NCI-H1694 (cell line): Measurements from ENCODE around the gene CDR2L.

Source experiments
- DNase-seq: peaks from one replicate; lab custom pipeline; 2025; lab: John Stamatoyannopoulos, UW

The CDR2L gene

DNA sequence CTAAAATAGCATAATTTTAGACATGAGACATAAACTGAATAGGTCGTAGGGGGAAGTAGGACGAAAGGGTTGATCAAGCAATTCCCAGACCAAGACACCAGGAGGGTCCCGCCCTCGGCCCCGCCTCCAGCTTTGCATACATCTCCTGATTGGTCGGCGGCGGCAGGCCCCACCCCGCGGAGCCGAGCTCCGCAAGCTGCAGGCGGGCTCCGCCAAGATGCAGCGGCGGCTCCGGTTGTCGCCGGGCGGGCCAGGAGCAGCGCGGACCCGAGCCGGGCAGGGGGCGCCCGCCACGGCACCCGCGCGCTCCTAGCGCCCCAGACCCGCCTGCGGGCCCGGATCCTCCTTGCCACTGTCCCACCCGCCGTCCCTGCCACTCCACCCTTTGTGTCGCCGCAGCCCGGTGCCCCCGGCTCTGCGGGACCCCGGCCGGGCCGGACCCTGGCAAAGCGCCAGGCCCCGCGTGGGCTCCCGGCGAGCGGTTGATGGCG is at the start of gene CDR2L:
CDR2L (plus strand) TSS at position 215 of the 491 bp plus-strand sequence. CDS start 412 bp downstream, outside the sequence.
- peak; percentile 89 for DNase-seq

DNA sequence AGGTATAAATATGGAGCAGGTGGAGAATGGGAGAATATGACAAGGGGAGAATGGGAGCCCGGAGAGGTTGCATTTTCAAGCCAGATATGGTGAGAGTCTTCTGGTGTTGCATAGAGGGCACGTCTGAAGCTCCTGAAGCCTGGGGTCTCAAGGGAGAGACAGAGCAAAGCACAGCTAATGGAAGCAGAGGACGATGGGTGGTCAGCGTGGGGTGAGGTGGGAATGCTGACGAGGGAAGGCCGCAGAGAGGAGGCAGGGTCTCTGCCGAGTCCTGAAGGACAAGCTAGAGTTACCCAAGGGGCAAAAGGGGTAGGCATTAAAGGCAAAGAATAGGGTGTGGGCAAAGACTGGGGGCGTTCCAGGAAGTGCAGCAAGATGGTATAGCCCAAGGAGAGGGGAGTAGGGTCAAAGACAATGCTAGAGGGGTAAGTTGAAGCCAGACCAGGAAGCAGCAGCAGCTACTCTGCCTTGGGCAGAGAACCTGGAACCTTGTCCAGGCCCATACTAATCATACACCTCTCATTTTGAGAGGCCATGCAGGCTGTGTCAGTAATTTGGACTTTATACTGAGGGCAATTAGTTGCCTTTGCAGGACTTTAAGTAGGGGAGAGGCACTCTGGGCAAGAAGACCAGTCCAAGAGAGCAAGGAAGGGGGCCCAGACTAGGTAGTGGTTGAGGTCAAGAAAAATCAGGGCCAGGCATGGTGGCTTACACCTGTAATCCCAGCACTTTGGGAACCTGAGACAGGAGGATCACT is 49.1 kb upstream of the CDR2L start:
- DNase-seq, result no peak

DNA sequence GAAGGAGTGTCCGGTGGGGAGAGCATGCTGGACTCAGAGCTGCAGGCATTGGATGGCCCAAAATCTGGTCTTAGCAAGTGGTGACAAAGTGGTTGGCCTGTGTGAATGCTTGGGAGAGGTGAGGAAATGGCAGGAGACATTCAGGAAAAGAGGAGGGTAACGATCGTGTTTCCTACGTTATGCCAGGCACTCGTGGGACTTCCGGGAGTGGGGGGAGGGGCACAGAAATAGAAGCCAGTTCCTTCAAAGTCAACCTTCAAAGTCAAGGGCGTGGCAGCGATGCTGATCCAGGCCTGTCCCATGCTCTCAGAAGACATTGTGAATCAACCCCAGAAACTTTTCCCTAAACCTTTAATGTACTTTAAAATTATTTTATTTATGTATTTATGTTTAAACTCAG is 47.9 kb upstream of the CDR2L start:
- no peak for DNase-seq

DNA sequence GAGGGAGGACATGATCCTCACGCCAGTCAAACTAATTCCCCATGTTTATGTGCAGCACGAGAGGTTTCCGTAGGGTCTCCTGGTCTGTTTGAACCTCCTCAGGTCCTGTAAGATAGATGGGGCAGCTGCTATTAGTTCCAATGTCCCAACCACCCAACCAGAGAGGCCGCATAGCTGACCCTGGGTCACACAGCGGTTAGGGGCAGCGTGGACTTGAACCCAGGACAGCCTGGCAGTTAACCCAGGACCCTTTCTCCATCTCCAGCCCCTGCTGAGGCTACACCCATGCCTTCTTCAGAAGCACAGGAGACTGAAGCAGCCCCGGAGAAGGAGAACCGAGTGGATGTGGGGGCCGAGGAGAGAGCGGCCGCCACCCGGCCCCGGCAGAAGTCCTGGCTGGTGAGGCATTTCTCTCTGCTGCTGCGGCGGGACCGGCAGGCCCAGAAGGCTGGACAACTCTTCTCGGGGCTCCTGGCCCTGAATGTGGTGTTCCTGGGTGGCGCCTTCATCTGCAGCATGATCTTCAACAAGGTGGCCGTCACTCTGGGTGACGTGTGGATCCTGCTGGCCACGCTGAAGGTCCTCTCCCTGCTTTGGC is 46.2 kb upstream of the CDR2L start:
- no peak for DNase-seq

DNA sequence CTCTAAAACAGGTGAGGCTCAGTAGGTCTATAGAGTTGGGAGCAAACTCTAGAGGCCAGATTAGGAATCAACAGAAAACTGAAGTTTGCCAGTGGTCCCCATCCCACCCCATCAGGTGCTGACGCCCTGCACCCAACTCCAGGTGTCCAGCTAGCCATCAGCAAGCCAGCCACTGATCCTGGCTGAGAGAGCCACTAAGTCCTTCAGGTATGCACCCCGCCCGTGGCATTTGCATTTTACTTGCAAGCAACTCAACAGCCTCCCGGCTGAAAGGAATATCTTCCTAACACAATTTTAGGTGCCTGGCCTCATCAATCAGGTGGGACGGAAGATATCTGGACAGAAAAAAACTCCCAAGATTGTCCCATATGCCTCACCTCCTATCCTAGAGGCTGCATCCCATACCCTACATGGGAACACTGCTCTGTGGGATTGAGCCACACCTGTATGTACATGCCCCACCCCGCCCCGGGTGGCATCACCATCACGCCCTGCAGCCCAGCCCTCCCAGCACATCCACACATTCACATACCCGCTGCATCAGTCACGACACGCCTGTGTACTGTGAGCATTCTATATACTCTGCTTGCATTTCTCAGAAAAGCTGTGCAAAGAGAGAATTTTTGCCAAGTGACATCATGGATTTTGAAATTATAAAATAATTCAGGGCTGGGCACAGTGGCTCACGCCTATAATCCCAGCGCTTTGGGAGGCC is 43.5 kb upstream of the CDR2L start:
- DNase-seq, result no peak

DNA sequence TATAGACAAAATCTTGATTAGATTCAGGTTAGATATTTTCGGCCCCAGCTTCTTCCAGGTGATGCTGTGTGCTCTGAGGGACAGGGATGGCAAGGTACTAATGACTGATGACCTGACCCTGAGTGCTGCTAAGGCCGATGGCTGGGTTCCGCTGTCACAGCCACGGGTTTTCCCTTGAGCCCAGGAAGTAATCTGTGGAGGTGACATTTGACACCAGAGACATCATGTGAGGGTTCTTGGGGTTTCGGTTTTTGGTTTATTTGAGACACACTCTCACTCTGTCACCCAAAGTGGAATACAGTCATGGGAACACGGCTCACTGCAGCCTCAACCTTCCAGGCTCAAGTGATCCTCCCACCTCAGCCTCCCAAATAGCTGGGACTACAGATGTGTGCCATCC is 41.9 kb upstream of the CDR2L start:
- no peak for DNase-seq

DNA sequence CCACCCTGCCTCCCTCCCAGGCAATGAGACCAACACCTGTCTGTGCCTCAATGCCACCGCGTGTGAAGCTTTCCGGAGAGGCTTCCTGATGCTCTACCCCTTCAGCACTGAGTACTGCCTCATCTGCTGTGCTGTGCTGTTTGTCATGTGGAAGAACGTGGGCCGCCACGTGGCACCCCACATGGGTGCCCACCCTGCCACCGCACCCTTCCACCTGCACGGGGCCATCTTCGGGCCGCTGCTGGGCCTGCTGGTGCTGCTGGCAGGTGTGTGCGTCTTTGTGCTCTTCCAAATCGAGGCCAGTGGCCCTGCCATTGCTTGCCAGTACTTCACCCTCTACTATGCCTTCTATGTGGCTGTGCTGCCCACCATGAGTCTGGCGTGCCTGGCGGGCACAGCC is 40.8 kb upstream of the CDR2L start:
- DNase-seq, result no peak

DNA sequence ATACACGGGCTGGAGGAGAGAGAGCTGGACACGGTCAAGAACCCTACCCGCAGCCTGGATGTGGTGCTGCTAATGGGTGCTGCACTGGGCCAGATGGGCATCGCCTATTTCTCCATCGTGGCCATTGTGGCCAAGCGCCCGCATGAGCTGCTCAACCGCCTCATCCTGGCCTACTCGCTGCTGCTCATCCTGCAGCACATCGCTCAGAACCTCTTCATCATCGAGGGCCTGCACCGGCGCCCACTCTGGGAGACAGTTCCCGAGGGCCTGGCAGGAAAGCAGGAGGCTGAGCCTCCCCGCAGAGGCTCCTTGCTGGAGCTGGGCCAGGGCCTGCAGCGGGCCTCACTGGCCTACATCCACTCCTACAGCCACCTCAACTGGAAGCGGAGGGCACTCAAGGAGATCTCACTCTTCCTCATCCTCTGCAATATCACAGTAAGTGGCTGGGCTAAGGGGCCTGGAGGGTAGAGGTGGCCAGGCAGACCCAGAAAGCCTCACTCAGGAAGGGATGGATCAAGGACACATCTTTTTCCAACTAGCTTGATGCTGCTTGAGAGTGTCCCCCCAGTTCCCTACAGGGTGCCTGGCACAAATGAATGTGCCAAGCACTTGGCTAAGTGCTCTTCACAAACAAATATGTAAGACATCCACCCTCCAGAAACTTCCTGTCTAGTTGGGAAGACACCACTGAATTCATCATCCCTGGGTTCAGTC is 40.2 kb upstream of the CDR2L start:
- no peak for DNase-seq

DNA sequence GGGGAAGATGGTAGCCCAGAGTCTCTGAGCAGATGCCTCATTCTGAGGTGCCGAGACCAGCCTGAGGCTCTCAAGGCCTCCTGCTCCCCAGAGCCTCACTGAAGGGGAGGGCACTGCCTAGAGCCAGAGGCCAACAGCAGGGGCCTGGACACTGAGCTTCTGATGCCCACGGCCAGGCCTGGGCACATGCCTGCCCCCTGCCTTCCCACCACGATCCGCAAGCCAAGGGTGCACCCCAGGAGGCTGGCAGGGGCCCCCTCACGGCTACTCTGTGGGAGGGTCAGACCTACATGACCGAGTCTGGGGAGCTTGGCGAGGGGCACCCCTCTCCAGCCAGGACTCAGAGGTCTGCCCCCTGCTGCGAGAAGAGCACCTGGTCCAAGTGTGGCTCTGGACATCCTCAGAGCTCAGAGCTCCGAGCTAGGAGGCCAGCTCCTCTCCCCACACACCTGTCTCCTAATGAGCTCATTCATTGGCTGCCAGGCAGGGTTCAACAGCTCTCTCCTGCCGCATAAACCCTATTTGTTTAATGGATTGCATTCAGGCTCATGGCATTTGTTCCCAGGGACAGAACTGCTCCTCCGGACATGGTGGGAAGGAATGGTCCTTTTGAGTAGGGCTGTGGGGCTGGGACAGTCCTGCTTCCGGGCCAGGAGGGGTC is 37.8 kb upstream of the CDR2L start:
- DNase-seq, result no peak

DNA sequence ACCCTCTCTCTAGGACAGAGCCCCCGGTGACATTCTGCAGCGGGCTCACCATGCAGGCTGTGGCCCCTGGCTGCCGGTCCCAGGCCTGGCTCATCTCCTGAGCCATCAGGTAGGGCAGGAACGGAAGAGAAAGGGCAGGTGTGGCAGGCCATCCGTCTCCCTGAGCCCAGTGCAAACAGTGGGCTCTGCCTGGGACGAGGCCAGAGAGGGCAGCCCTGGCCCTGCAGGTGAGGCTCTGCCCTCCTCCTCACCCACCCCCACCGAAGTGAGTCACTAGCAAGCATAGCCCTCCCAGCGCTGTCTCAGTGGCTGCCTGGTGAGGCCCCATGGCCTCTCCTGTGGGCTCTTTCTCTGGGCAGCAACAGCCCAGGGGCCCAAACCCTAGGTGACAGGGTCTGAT is 37.2 kb upstream of the CDR2L start:
- DNase-seq, result no peak

DNA sequence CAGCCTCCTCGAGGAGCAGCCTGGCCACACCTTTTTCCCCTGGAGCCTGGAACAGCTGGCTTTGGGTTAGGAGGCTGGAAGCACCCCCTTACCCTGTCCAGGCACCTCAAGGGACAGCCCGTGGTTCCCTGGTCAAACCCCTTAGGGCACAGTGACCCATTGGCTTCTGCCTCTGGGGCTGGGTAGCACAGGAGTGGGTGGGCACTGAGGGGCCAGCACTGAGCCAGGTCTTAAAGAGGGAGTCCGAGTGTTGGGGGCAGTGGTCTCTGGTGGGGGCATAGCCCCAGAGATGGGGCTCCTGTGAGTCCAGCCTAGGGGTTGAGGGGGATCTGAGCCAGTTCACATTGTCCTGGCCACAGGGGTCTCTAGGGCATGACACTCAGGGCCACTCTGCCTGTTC is 36.4 kb upstream of the CDR2L start:
- no peak for DNase-seq

DNA sequence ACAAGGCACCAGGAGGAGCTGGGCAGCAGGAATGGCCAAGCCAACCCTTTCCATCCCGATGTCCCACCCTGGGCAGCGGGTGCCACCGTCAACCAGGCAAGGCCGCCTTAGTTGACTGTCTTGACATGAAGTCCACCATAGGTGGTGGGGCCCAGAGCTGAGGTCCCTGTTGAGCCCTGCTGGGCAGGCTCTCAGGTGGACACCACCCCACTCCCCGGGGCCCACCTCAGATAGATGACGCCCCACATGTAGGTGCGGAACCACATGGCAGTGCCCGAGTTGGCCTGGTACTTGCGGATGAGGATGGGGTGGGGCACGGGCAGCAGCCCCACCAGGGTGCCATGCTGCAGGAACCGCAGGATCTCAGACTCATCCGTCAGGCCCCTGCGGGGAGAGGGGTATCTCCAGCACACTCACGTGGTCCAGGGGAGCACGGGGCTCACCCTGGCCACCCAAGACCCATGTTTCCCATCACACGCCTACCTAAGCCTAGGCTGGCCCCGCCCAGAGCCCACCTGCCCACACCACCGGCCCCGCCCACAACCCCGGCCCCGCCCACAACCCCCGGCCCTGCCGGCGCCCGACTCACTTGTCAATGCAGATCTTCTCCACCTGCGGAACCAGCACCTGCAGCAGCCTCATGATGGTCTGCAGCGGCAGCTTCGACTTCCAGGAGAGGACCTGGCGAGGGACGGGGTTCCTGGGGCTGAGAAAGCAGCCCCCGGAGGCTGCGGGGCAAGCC is 35.6 kb upstream of the CDR2L start:
- no peak for DNase-seq

DNA sequence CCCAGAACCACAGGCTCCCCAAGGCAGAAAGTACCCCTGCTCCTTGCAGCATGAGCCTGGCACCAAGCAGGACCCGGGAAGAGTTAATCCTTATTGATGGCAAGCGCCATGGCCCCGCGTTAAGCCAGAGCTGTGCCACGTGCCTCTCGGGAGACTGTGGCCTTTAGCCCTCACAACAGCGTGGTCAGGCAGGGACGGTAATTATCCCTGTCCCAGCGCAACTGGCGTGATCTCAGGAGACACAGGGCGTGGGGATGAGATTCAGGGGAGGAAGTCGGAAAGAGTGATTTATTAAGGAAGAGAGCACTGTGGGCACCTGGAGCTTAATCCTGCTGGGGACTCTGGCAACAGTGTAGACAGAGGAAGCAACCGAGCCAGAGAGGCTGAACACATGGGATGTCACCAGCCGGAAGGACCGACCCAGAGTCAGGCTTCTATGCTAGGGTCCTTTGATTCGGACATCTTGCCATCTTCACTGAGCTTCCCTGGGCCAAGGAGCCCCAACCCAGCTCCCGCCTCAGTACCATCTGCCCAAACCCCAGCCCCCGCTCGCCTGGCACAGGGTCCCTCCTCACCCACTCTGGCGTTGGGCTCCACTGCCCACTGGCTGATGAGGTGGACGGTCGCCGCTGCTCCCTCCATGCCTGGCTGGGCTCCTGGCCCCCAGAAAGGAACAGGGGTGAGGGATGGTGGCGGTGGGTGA is 34.9 kb upstream of the CDR2L start:
- no peak for DNase-seq

DNA sequence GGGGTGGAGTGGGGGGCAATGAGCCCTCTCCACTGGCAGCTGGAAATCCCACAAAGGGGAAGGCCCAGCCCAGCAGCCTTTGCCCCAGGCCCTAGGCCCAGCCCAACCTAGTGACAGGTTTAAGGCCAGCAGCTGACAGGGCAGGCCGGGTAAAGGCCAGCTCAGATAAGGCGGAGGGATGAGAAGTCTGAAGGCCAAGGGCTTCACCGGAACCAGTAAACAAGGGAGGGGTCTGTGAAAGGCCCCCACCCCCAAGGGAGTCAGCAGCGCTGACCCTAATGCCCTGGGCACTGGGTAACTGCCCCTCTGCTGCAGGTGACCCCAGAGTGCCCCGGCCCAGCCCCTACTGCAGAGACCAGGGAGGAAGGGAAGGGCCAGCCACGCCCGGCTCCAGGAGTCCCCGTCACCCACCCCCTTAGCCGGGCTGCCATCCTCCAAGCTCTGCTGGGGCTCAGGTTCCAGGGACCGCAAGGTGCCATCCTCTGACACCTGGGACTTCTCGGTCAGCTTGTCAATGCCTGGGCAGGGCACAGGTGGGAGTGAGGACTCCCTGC is 34.2 kb upstream of the CDR2L start:
- no peak for DNase-seq

DNA sequence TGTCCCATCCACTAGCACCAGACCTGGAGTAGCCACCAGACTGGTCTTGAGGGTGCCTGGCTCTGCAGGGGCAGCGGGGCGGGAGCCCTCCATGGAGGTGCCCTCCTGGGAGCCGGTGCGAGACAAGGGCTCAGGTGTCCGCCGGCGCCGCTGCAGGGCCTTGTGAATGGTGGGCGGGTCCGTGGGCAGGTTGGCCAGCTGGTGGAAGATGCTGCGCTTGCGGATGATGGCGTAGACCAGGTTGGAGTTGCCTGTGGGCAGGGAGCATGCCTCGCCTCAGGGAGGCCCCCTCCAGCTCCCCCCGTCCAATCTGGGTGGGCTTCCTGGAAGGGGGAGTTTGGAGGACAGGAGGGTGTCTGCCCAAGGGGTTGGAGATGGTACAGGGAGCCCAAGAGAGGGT is 33.3 kb upstream of the CDR2L start:
- DNase-seq, result no peak

DNA sequence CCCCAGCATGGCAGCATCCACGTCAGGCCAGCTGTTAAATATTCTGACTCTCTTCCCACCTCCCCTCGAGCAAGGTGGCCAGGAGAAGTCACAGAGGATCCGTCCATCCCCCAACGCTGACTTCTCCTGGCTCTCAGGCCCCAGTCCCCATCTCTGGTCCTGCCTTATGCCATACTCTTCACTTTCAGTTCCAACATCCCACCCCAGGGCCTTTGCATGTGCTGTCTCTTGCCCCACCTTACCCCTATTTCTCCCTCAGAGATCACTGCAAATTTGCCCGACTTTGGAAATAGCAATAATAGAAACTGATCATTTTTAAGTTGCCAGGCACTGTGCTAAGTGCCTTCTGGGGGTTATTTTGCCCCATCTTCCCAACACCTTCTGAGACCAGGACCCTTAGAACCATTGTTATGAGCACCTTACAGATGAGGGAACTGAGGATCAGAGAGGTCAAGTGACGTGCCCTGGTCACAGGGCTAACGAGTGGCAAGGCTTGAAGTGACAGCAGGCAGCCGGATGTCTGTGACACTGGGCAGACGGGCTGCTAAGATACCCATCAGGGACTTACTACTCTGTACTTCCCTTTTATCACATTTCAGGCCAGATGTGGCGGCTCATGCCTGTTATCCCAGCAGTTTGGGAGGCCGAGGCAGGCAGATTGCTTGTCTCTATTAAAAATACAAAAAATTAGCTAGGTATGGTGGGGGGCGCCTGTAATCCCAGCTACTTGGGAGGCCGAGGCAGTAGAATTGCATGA is 32.6 kb upstream of the CDR2L start:
- no peak for DNase-seq

DNA sequence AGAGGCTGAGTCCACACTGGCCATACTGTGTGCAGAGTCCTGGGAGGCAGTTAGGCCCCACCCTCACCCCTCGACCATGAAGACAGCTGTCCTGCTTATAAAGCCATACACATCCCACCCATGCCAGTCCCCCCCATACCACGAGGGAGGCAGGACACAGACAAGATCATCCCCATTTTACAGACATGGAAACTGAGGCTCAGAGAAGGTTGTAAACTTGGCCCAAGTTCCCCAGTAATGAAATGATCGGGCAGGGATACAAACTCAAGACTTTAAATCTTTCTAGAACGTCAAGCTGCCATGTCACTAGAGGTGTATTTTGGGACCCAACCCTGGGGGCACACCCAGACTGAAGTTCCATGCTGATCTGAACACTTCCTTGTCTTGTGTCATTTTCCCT is 31.3 kb upstream of the CDR2L start:
- DNase-seq, result no peak

DNA sequence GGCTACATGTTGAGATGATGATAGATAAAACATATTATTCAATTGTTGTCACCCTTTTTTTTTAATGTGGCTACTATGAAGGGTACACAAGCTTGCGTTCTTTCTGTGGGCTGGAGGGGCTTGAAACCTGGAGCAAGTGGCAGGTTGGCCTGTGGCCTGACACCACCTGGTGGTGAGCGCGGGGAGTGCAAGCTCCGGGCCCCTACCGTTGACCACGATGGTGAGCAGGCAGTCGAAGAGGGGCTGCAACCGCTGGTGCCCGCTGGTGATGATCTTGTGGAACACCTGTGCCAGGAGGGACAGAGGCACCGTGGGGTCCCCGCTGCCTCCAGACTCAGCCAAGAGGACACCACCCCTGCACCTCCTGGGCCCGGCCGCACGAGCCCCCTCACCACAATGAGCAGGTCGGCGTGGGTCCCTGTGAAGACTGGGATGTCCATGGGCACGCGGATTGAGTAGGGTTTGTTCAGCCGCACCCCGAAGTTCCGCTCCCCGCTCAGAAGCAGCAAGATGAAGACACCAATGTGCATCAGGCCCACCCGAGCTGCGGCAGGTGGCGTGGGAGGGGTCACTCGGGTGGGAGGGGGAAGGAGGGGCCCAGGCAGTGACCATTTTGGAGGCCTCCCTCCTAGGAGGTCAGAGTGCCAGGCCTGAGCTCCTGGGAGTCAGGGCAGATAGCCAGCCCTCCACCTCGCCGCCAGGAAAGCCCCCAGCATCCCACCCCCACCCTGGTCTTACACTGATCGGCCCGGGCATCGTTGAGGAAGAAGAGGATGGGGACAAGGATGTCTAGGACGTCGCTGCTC is 29.3 kb upstream of the CDR2L start:
- peak; percentile 68 for DNase-seq
